ENCODE data around the gene LIX1.
"Not testable (repeated sequence)": the region's sequence is repeated elsewhere in the genome, so short reads cannot be mapped to it uniquely, and the experiment has no call there.

The LIX1 gene

GRCh38 chr5:97142521-97143254 is at the start of gene LIX1:
LIX1 (minus strand) TSS chr5:97142611; CDS start chr5:97142576, 35 bp downstream.
- DNase-seq (ENCODE audit: low spot score), result peak; percentile 79

GRCh38 chr5:97191893-97192292 is 49.5 kb upstream of the LIX1 start:
- DNase-seq (ENCODE audit: low spot score), result no peak

GRCh38 chr5:97189523-97189922 is 47.1 kb upstream of the LIX1 start:
- not testable (repeated sequence) for DNase-seq (ENCODE audit: low spot score)

- DNase-seq (ENCODE audit: low spot score), result no peak
Measured at GRCh38 chr5:97183930-97184213, 41.5 kb upstream of the LIX1 start.

- DNase-seq (ENCODE audit: low spot score), result peak; percentile 96
Measured at GRCh38 chr5:97183100-97183929, 40.9 kb upstream of the LIX1 start, which contains the start of gene RIOK2. RIOK2 (minus strand) TSS chr5:97183247; CDS start chr5:97183191, 56 bp downstream.

GRCh38 chr5:97182571-97183099 is 40.2 kb upstream of the LIX1 start:
- no peak for DNase-seq (ENCODE audit: low spot score)

GRCh38 chr5:97181856-97182545 is 39.6 kb upstream of the LIX1 start:
- no peak for DNase-seq (ENCODE audit: low spot score)

- DNase-seq (ENCODE audit: low spot score), result not testable (repeated sequence)
Measured at GRCh38 chr5:97179457-97179856, 37.0 kb upstream of the LIX1 start.

- DNase-seq (ENCODE audit: low spot score), result no peak
Measured at GRCh38 chr5:97172227-97172626, 29.8 kb upstream of the LIX1 start.

GRCh38 chr5:97171703-97172102 is 29.3 kb upstream of the LIX1 start:
- DNase-seq (ENCODE audit: low spot score), result no peak

GRCh38 chr5:97167435-97167834 is 25.0 kb upstream of the LIX1 start:
- peak; percentile 15 for DNase-seq (ENCODE audit: low spot score)

- DNase-seq (ENCODE audit: low spot score), result no peak
Measured at GRCh38 chr5:97165726-97166125, 23.3 kb upstream of the LIX1 start.

- no peak for DNase-seq (ENCODE audit: low spot score)
Measured at GRCh38 chr5:97164846-97165245, 22.4 kb upstream of the LIX1 start.

GRCh38 chr5:97163790-97164285 is 21.4 kb upstream of the LIX1 start:
- DNase-seq (ENCODE audit: low spot score), result no peak

GRCh38 chr5:97163360-97163764 is 21.0 kb upstream of the LIX1 start:
- peak; percentile 27 for DNase-seq (ENCODE audit: low spot score)

- DNase-seq (ENCODE audit: low spot score), result peak; percentile 82
Measured at GRCh38 chr5:97162045-97162444, 19.6 kb upstream of the LIX1 start.

- no peak for DNase-seq (ENCODE audit: low spot score)
Measured at GRCh38 chr5:97157689-97158088, 15.3 kb upstream of the LIX1 start.

GRCh38 chr5:97151370-97151769 is 9.0 kb upstream of the LIX1 start:
- no peak for DNase-seq (ENCODE audit: low spot score)

- no peak for DNase-seq (ENCODE audit: low spot score)
Measured at GRCh38 chr5:97150401-97150800, 8.0 kb upstream of the LIX1 start.

GRCh38 chr5:97149709-97150108 is 7.3 kb upstream of the LIX1 start:
- DNase-seq (ENCODE audit: low spot score), result no peak

- no peak for DNase-seq (ENCODE audit: low spot score)
Measured at GRCh38 chr5:97148288-97148687, 5.9 kb upstream of the LIX1 start.

GRCh38 chr5:97143704-97144103 is 1.3 kb upstream of the LIX1 start:
- no peak for DNase-seq (ENCODE audit: low spot score)

Measured in globus pallidus (tissue), 1 donor.